Activated T-helper 17 cell treated with anti-CD3 and anti-CD28 coated beads, Interleukin-2, amount 50 U/mL, for 72 hours (primary cell): ENCODE results near the gene GFPT2. TPM values are rescaled to one million over a fixed set of nuclear protein-coding genes. Genes with fewer than 3 reads are reported as not detected.

Experiments
- ATAC-seq: fragments of 150-1000 bp; cut with Tn5 transposase; replicated peaks from 2 replicates; pipeline ENCODE4 v1.10.0; 2021; ENCODE audit warnings: mild to moderate bottlenecking, moderate library complexity
- H3K27ac Mint-ChIP-seq: one replicate; pipeline ENCODE4 v1.8.0; 2022; ENCODE audit warnings: mixed read lengths
- H3K27me3 Mint-ChIP-seq: one replicate; pipeline ENCODE4 v1.8.0; 2022; ENCODE audit warnings: mixed read lengths
- H3K36me3 Mint-ChIP-seq: one replicate; pipeline ENCODE4 v1.8.0; 2022; ENCODE audit warnings: low read depth, mild to moderate bottlenecking, mixed read lengths
- H3K4me1 Mint-ChIP-seq: one replicate; pipeline ENCODE4 v1.8.0; 2022; ENCODE audit warnings: mixed read lengths
- H3K4me3 Mint-ChIP-seq: one replicate; pipeline ENCODE4 v1.8.0; 2022; ENCODE audit warnings: mild to moderate bottlenecking, mixed read lengths
- H3K9me3 Mint-ChIP-seq: one replicate; pipeline ENCODE4 v1.8.0; 2022; ENCODE audit warnings: mixed read lengths
- total RNA-seq, 2 donors: library from RNA; stranded (reverse); gene quantifications; one replicate each; pipeline ENCODE4 v1.2.3, GENCODE V29; 2022

The GFPT2 gene
- total RNA-seq, 2 donors from 2014 or later = 0.11 to 0.37 TPM

DNA sequence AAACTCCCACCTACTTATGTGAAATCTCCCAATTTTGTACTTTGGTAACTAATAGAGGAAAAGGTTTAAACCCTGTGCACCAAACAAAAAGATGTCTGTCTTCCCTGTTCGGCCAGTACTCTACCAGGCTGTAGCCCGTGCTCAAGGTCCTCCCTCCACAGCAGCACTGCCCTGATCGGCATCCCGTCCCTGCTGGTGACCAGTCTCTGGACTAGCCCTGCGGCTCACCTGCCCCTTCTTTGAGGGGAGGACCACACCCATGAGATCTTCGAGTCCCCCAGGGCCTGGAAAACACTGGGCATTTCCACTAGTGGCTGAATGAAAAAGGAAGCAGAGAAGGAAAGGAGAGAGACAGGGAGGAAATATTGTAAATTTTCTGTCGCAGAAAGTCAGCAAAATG is 2.8 kb downstream of the GFPT2 start:
- no peak overlapping the region for H3K27ac Mint-ChIP-seq
- H3K9me3 Mint-ChIP-seq = no peaks in the 10 kb centered on the region
- H3K36me3 Mint-ChIP-seq = no peaks in the 10 kb centered on the region
- ATAC-seq = no peak
- H3K4me3 Mint-ChIP-seq = no peak overlapping the region
- peaks cover 21% of the 10 kb centered on the region for H3K27me3 Mint-ChIP-seq
- H3K4me1 Mint-ChIP-seq = no peaks in the 10 kb centered on the region

DNA sequence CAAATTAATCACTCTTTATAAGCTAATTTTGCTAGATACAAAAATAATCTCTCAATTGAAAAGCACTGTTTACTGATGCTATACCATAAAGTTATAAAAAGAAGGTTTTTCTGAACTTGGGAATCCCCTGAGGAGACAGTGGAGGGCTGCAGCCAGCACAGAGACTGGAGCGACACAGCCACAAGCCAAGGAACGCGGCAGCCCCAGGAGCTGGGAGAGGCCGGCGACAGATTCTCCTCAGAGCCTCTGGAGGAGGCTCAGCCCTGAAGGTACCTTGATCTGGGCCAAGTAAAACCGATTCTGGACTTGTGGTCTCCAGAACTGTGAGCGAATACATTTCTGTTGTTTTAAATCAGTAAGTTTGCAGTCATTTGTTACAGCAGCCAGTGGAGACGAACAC is 3.7 kb downstream of the GFPT2 start:
- no peak overlapping the region for H3K4me3 Mint-ChIP-seq
- no peaks in the 10 kb centered on the region for H3K36me3 Mint-ChIP-seq
- H3K27me3 Mint-ChIP-seq = peaks cover 18% of the 10 kb centered on the region
- H3K4me1 Mint-ChIP-seq = no peaks in the 10 kb centered on the region
- no peaks in the 10 kb centered on the region for H3K9me3 Mint-ChIP-seq
- no peak overlapping the region for H3K27ac Mint-ChIP-seq
- no peak for ATAC-seq

DNA sequence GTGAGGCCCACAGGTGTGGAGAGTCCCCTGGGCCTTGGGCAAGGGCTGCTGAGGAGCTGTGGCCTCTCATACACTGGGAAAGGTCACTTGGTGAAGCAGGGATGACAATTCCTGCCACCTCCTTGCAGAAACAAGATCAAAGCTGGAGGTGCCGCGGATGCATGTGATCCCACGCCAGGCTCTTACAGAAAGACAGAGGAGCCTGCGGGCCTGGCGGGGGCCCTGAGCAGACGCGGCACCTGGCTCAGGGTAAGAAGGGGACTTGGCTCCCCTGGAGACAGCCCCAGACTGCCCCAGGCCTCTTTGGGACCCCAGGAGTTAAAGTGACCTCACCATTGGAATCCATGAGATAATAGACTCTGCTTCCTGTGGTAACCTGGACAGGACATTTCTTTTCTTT is 4.8 kb downstream of the GFPT2 start:
- Mint-ChIP-seq H3K27ac (no peak overlapping the region), H3K27me3 (peaks cover 22% of the 10 kb centered on the region), H3K4me3 (no peak overlapping the region), H3K9me3 (no peaks in the 10 kb centered on the region), H3K36me3 (no peaks in the 10 kb centered on the region), H3K4me1 (no peaks in the 10 kb centered on the region)
- no peak for ATAC-seq

DNA sequence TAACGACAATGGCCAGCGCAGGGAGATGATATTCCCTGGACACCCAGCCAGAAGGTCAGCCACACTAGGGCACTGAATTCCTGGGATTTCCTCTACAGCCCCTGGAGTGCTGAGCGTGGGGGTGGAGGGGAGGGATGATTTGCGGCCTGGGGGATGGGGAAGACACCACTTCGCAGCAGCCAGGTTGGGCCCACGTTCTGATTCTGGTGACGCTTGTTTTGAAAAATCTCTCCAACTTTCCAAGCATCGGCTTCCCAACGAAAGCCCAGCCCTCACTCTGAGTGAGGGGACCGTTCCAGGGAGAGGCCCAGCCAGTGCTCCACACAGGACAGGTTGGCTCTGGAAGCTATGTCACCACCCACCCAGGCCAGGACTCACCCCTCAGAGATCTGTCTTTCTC is 5.4 kb downstream of the GFPT2 start:
- Mint-ChIP-seq H3K27me3 (peaks cover 24% of the 10 kb centered on the region), H3K9me3 (no peaks in the 10 kb centered on the region), H3K27ac (no peak overlapping the region), H3K4me1 (no peaks in the 10 kb centered on the region), H3K36me3 (no peaks in the 10 kb centered on the region), H3K4me3 (no peak overlapping the region)
- no peak for ATAC-seq

DNA sequence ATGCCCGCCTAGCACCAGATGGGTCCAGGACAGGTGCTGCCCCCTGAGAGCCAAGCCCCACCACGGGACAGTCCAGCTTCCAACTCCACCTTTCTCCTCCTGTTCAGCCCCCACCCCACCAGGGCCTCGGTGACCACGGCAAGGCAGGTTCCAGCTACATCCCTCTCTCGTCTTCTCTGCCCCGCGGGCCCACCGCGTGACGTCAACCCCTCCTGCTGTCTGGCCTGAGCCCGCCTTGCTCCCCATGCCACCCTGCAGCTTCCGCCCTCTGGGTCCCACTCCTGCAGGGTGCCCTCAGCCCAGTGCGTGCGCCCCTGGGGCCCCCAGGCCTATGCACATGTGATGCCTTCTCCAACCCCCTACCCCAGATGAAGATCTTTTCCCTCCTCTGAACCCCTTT is 6.8 kb downstream of the GFPT2 start:
- Mint-ChIP-seq H3K36me3 (no peaks in the 10 kb centered on the region), H3K4me1 (no peaks in the 10 kb centered on the region), H3K27me3 (peaks cover 20% of the 10 kb centered on the region), H3K4me3 (no peak overlapping the region), H3K9me3 (no peaks in the 10 kb centered on the region), H3K27ac (no peak overlapping the region)
- ATAC-seq = no peak

DNA sequence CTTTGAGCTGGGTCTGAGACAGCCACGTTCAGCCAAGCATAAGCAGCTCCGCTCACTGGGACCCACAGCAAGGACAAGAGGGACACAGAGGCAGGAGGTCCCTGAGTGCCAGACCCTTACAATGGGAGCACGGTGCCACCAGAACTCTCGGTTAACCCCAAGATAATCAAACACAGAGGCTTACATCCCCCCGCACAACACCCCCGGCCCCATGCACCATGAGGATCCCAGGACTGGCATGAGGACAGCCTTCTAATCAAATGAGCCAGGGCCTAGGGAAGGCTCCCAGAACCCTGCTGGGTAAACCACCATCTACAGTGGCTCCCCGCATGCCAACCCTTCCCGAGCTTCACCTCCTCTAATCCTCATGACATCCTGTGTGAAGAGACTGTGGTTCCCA is 7.4 kb downstream of the GFPT2 start:
- no peak for ATAC-seq
- Mint-ChIP-seq H3K4me3 (no peak overlapping the region), H3K36me3 (no peaks in the 10 kb centered on the region), H3K27ac (no peak overlapping the region), H3K27me3 (peaks cover 15% of the 10 kb centered on the region), H3K9me3 (no peaks in the 10 kb centered on the region), H3K4me1 (no peaks in the 10 kb centered on the region)

DNA sequence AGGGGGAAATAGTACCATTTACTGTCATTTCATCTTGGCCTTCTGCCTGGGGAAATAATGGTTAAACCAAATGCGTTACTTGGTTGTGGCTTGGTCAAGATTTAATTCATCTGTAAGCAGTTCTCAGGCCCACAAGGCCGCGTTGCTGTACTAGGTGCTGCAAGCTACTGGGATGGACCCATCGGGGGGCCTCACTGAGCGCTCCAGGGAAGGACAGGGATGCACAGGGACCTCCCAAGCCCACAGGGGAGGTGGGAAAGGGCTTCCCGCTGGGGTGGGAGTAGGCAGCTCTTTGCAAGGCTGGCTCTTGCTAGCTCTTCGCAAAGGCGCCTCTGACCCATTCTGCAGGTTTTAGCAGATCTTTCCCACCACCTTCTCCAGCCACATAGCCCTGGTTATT is 8.0 kb downstream of the GFPT2 start:
- Mint-ChIP-seq H3K27me3 (peaks cover 9% of the 10 kb centered on the region), H3K4me1 (no peaks in the 10 kb centered on the region), H3K36me3 (no peaks in the 10 kb centered on the region), H3K9me3 (no peaks in the 10 kb centered on the region), H3K27ac (no peak overlapping the region), H3K4me3 (no peak overlapping the region)
- no peak for ATAC-seq

DNA sequence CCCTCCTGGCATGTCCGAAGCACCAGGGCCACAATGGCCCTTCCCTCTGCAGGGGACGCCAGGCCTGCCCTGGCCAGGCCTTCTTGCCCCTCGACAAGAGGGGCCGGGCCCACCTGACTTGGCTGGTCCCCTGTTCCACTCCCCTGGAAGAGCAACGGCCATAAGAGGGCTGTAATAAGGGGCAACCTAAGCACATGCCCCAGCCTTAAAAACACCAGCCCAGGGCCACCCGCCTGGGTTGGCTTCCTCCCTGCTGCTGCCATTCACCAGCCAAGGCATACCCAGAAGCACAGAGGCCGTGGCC is 8.5 kb downstream of the GFPT2 start:
- no peaks in the 10 kb centered on the region for H3K36me3 Mint-ChIP-seq
- H3K27me3 Mint-ChIP-seq = peaks cover 10% of the 10 kb centered on the region
- no peaks in the 10 kb centered on the region for H3K4me1 Mint-ChIP-seq
- ATAC-seq = no peak
- no peak overlapping the region for H3K27ac Mint-ChIP-seq
- no peak overlapping the region for H3K4me3 Mint-ChIP-seq
- no peaks in the 10 kb centered on the region for H3K9me3 Mint-ChIP-seq

DNA sequence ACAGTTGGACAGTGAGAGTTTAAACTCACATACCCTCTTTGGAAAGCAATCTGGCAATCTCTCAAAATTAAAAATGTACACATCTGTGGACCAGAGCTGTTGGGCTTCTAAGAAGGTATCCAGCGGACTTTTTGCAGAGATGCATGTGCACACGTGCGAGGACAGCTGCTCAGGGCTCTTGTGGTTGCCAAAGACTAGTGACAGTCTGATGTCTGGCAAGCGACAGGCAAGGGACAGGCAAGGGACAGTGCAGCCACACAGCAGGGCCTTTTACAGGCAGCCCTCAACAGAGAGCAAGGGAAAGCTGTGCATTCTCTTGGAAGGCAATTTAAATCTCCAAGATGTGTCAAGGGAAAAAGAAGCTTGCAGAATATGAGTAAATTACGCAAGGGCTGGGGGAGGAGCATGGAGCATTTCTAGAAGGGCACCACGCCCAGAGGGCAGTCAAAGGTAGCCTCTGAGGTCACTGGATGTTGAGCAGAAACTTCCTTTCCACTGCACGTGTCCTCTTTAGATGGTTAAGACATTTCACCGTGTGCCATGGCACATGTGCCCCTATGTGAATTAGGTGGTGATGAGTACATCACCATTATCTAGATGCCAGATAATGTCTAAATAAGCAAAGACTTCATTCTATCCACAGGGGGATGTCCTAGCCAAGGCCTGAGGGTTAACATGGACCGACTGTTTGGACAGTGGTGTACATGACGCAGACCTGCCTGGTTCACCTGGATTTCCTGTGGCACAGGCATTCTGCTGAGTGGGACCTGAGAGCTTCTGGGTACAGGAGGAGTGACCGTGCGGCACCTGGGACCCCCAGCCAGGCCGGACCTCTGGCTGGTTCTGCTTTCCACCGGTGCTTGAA is 9.1 kb downstream of the GFPT2 start:
- no peak for ATAC-seq
- Mint-ChIP-seq H3K27me3 (peaks cover 12% of the 10 kb centered on the region), H3K27ac (no peak overlapping the region), H3K4me1 (no peaks in the 10 kb centered on the region), H3K36me3 (no peaks in the 10 kb centered on the region), H3K4me3 (no peak overlapping the region), H3K9me3 (no peaks in the 10 kb centered on the region)

DNA sequence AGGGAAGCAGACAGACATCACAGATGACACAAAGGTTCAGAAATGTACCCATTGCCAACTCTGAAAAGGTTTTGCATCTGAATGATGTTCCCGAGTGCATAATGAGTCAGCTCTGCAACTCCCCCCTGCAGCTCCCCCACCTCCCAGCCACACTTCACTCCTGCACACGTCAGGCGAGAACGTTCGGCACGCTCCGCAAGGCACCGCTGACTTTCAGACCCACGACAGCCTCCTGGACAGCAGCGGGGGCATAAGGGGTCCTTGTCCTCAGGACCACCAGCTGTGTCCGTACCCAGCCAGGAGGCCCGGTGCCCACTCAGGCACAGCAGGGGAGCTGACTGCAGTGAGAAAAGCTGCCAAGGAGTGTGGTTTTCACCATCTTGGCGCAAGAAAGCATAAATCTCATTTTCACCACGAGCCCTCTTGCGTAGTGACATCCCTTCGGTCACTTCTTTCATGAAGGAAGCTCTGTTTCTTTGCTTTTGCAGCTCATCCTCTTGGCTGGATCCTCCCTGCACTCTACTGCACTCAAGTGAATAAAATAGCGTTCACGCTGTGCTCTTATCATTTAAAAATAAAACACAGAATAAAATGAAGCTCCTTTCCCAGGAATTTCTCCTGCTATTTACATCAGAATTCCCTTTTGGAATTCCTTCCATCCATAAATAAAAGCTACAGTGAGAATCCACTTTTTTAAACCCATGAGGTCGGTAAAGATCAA is 9.9 kb downstream of the GFPT2 start:
- H3K27ac Mint-ChIP-seq = no peak overlapping the region
- no peak for ATAC-seq
- H3K9me3 Mint-ChIP-seq = no peaks in the 10 kb centered on the region
- no peak overlapping the region for H3K4me3 Mint-ChIP-seq
- no peaks in the 10 kb centered on the region for H3K4me1 Mint-ChIP-seq
- no peaks in the 10 kb centered on the region for H3K36me3 Mint-ChIP-seq
- H3K27me3 Mint-ChIP-seq = peaks cover 12% of the 10 kb centered on the region

DNA sequence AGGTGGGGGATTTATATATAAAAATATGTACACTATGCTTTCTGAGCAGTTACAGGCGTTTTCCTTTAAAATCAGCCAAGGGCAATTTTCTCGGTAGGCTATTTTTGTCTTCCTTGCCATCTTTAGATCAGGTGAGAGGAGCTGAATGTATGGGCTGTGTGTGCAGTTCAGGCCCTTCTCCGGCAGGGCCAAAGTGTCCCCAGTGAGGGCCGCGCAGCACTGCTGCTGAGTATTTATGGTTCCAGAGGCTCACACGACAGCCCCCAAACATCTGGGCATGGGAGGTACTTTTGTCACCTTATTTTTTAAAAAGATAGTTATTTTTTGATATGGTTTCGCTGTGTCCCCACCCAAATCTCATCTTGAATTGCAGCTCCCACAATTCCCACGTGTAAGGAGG is 11.5 kb downstream of the GFPT2 start:
- Mint-ChIP-seq H3K36me3 (no peaks in the 10 kb centered on the region), H3K27me3 (peaks cover 12% of the 10 kb centered on the region), H3K9me3 (no peaks in the 10 kb centered on the region), H3K4me3 (no peak overlapping the region), H3K4me1 (no peaks in the 10 kb centered on the region), H3K27ac (no peak overlapping the region)
- no peak for ATAC-seq

DNA sequence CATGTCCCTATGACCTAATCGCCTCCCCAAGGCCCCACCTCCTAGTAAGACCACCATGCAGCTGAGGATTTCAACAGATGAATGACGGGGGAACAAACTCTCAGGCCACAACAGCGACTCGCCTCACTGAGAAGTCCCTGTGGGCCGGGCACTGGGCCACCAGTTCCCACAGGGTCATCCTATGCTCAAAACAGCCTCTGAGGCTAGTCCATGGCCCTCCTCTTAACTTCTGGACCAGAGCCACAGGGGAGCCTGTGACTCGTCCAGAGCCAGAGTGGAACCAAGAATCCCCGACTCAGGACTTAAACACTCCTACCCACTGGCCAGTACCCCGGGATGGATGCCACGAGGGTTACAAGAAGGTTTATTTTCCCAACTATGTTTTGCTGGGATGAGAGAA is 12.3 kb downstream of the GFPT2 start:
- Mint-ChIP-seq H3K9me3 (no peaks in the 10 kb centered on the region), H3K27ac (no peak overlapping the region), H3K4me3 (no peak overlapping the region), H3K4me1 (no peaks in the 10 kb centered on the region), H3K36me3 (no peaks in the 10 kb centered on the region), H3K27me3 (peaks cover 12% of the 10 kb centered on the region)
- ATAC-seq = no peak

DNA sequence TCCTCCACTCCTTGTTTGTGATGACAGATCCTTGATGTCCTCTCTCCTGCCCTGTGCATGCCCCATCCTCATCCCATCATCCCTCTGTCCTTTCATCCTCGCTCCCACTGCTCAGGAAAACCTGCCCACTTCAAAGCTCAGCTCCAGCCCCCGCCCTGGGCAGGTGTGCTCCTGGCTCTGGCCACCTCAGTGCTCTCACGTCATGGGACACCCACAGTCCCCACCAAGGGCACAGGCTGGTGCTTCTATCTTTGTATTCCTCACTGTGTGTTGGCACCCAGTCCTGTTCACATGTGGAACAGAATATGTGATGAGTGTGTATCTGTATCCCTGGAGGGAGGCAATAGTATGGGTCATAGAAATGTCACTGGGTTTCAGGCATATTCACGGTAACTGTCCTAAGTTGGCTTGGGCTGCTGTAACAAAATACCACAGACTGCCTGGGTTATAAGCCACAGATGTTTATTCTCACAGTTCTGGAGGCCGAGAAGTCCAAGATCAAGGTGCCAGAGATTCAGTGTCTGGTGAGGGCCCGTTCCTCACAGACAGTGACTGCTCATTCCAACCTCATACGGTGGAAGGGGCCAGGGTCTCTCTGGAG is 13.5 kb downstream of the GFPT2 start:
- H3K4me3 Mint-ChIP-seq = no peak overlapping the region
- no peaks in the 10 kb centered on the region for H3K9me3 Mint-ChIP-seq
- no peaks in the 10 kb centered on the region for H3K4me1 Mint-ChIP-seq
- H3K27ac Mint-ChIP-seq = no peak overlapping the region
- peaks cover 12% of the 10 kb centered on the region for H3K27me3 Mint-ChIP-seq
- no peak for ATAC-seq
- no peaks in the 10 kb centered on the region for H3K36me3 Mint-ChIP-seq

DNA sequence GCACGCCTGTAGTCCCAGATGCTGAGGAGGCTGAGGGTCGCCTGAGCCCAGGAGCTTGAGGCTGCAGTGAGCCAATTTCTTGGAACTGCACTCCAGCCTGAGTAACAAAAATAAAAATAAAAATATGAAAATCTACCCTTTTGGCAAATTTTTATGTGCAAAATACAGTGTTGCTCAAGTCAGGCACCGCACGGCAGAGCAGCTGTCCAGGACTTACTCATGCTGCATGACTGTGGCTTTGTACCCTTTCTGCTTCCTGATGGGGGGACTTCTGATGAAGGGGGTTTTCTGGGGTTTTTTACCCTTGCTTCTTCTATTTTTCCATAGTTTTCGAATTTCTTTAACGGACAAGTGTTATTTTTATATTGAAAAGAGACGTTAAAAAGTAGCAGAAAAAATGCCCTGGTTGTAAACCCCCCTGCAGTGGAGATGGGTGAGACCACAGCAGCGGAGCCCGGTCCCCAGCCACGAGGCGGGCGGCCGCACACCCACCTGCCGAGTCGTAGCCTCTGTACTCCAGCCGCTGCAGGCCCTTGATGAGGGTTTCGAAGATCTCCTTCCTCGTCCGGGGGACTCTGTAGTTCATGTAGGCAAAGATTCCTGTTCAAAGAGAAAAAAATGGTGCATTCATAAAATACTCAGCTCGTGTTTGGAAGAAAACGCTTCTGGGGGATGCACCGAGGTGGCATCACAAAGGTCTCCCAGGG is 15.0 kb downstream of the GFPT2 start:
- no peaks in the 10 kb centered on the region for H3K36me3 Mint-ChIP-seq
- no peak for ATAC-seq
- peaks cover 12% of the 10 kb centered on the region for H3K27me3 Mint-ChIP-seq
- no peaks in the 10 kb centered on the region for H3K4me1 Mint-ChIP-seq
- H3K27ac Mint-ChIP-seq = no peak overlapping the region
- H3K4me3 Mint-ChIP-seq = no peak overlapping the region
- no peaks in the 10 kb centered on the region for H3K9me3 Mint-ChIP-seq
